ENCODE measurements around the gene CDKAL1. TPM values are rescaled to one million over a fixed set of nuclear protein-coding genes. Genes with fewer than 3 reads are reported as not detected.

Gene CDKAL1
- total RNA-seq, 2 donors from 2014 or later, result 23.5 to 26.4 TPM

DNA sequence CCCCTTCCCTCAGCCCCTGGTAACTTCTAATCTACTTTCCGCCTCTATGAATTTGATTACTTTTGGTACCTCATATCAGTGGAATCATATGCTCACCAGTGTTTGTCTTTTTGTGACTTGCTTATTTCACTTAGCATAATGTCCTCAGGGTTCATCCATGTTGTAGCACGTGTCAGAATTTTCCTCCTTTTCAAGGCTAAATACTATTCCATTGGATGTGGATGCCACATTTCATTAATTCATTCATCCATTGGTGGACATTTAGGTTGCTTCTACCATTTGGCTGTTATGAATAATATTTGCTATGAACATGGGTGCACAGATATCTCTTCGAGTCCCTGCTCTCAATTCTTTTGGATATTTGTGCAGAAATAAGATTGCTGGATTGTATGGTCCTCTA, 670.7 kb downstream of the CDKAL1 start:
- WGBS, 2 experiments (ENCODE audit: insufficient coverage in 1 of 2, insufficient read length in 1 of 2), result 92 to 97% methylated on average over 3 of the region's 3 CpGs
- H3K36me3 Mint-ChIP-seq (ENCODE audit: low read depth), result peaks cover 11% of the 10 kb centered on the region
- H3K27me3 Mint-ChIP-seq (ENCODE audit: insufficient read depth), result no peaks in the 10 kb centered on the region
- H3K4me3 ChIP-seq (ENCODE audit: low read length), result peak overlapping the region; percentile 30
- no peak overlapping the region for H3K9ac ChIP-seq (ENCODE audit: extremely low read depth, low read length, poor library complexity, severe bottlenecking)
- H3K9me3 ChIP-seq (ENCODE audit: control insufficient read depth, low read length), result peaks cover 9% of the 10 kb centered on the region
- no peaks in the 10 kb centered on the region for H3K27me3 ChIP-seq (ENCODE audit: control insufficient read depth, insufficient read depth, low read length, poor library complexity, severe bottlenecking)
- no peaks in the 10 kb centered on the region for H3K4me1 ChIP-seq (ENCODE audit: control insufficient read depth, insufficient read depth, low read length)
- peaks cover 11% of the 10 kb centered on the region for H3K9me3 Mint-ChIP-seq
- DNase-seq, result no peak
- H3K4me3 Mint-ChIP-seq, result no peak overlapping the region
- peaks cover 5% of the 10 kb centered on the region for H3K36me3 ChIP-seq (ENCODE audit: control insufficient read depth, insufficient read depth, low read length)
- no peak overlapping the region for H3K27ac Mint-ChIP-seq
- TF ChIP-seq, protein P1, sequence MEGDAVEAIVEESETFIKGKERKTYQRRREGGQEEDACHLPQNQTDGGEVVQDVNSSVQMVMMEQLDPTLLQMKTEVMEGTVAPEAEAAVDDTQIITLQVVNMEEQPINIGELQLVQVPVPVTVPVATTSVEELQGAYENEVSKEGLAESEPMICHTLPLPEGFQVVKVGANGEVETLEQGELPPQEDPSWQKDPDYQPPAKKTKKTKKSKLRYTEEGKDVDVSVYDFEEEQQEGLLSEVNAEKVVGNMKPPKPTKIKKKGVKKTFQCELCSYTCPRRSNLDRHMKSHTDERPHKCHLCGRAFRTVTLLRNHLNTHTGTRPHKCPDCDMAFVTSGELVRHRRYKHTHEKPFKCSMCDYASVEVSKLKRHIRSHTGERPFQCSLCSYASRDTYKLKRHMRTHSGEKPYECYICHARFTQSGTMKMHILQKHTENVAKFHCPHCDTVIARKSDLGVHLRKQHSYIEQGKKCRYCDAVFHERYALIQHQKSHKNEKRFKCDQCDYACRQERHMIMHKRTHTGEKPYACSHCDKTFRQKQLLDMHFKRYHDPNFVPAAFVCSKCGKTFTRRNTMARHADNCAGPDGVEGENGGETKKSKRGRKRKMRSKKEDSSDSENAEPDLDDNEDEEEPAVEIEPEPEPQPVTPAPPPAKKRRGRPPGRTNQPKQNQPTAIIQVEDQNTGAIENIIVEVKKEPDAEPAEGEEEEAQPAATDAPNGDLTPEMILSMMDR (conservative IDR thresholded peaks at IDR 0.05), result no peak
- peaks cover 7% of the 10 kb centered on the region for H3K4me1 Mint-ChIP-seq
- H3K27ac ChIP-seq (ENCODE audit: low read depth, low read length), result no peak overlapping the region

DNA sequence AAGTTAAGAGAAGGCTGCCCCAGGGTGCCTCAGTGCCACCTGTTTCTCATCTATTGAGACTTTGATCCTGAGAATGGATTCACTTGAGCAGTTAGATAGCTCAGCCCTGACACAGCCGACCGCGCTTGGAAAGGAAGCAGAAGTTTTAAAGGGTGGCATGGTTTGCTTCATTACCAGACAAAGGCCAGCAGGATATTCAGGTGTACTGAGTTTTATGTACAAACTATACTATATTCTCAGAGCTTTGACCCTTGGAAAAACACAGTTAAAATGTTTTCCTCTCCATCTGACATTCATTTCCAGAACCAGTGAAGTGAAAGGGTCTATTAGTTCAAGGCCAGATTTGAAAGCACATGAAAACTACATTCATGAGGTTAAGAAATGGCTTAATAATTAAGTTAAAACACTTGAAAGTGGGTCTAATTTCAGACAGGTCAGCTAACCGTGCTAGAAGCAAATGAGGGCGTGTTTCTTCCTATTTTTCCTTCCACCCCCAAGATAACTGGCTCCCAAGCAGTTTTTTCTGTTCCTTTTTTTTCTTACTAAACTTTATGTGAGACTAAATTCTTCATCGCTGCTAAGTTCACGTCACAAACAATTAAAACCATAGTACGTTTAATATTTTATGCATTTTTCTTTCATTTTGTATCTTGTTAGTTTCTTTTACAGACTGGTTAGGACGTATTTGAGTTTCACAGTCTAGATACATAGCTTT, 674.0 kb downstream of the CDKAL1 start:
- H3K27ac Mint-ChIP-seq, result no peak overlapping the region
- TF ChIP-seq, protein P1 (conservative IDR thresholded peaks at IDR 0.05), result no peak
- 94 to 100% methylated on average over 3 to 9 of the region's 9 CpGs for WGBS, 2 experiments (ENCODE audit: insufficient coverage in 1 of 2, insufficient read length in 1 of 2)

DNA sequence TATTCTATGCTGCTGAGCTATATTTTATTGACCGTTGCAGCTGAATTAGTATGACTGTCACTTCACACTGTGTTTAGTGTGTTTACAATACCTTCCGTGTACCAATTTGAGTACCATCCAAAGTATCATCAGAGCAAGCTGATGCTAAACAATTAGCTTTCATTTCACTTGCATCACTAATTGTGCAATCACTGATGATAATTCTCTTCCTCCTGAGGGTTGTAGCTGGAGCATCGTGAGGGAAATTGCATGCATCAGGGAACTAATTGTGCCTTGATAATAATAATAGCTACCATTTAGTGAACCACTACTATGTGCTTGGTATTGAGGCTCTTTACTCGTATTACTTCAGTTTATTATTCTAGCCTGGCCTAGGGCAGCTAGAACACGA, 674.5 kb downstream of the CDKAL1 start:
- Mint-ChIP-seq H3K27me3 (ENCODE audit: insufficient read depth) (no peaks in the 10 kb centered on the region), H3K27ac (no peak overlapping the region), H3K4me1 (peaks cover 4% of the 10 kb centered on the region), H3K36me3 (ENCODE audit: low read depth) (peaks cover 18% of the 10 kb centered on the region), H3K4me3 (no peak overlapping the region), H3K9me3 (peaks cover 11% of the 10 kb centered on the region)
- TF ChIP-seq, protein P1 (conservative IDR thresholded peaks at IDR 0.05), result no peak
- no peak overlapping the region for H3K9ac ChIP-seq (ENCODE audit: extremely low read depth, low read length, poor library complexity, severe bottlenecking)
- H3K4me3 ChIP-seq (ENCODE audit: low read length), result no peak overlapping the region
- peaks cover 5% of the 10 kb centered on the region for H3K36me3 ChIP-seq (ENCODE audit: control insufficient read depth, insufficient read depth, low read length)
- peaks cover 9% of the 10 kb centered on the region for H3K9me3 ChIP-seq (ENCODE audit: control insufficient read depth, low read length)
- DNase-seq, result no peak
- 85 to 92% methylated on average over 4 to 5 of the region's 5 CpGs for WGBS, 2 experiments (ENCODE audit: insufficient coverage in 1 of 2, insufficient read length in 1 of 2)
- H3K4me1 ChIP-seq (ENCODE audit: control insufficient read depth, insufficient read depth, low read length), result no peaks in the 10 kb centered on the region
- H3K27ac ChIP-seq (ENCODE audit: low read depth, low read length), result no peak overlapping the region
- no peaks in the 10 kb centered on the region for H3K27me3 ChIP-seq (ENCODE audit: control insufficient read depth, insufficient read depth, low read length, poor library complexity, severe bottlenecking)

More for the DNA sequence above, 674.0 kb downstream of the CDKAL1 start:
- Histone ChIP-seq H3K4me3 (ENCODE audit: low read length) (no peak overlapping the region), H3K9me3 (ENCODE audit: control insufficient read depth, low read length) (peaks cover 9% of the 10 kb centered on the region), H3K4me1 (ENCODE audit: control insufficient read depth, insufficient read depth, low read length) (no peaks in the 10 kb centered on the region), H3K27me3 (ENCODE audit: control insufficient read depth, insufficient read depth, low read length, poor library complexity, severe bottlenecking) (no peaks in the 10 kb centered on the region), H3K36me3 (ENCODE audit: control insufficient read depth, insufficient read depth, low read length) (peaks cover 5% of the 10 kb centered on the region), H3K9ac (ENCODE audit: extremely low read depth, low read length, poor library complexity, severe bottlenecking) (no peak overlapping the region), H3K27ac (ENCODE audit: low read depth, low read length) (no peak overlapping the region)
- H3K4me3 Mint-ChIP-seq, result no peak overlapping the region
- peaks cover 11% of the 10 kb centered on the region for H3K9me3 Mint-ChIP-seq
- no peak for DNase-seq
- peaks cover 3% of the 10 kb centered on the region for H3K4me1 Mint-ChIP-seq
- peaks cover 18% of the 10 kb centered on the region for H3K36me3 Mint-ChIP-seq (ENCODE audit: low read depth)
- no peaks in the 10 kb centered on the region for H3K27me3 Mint-ChIP-seq (ENCODE audit: insufficient read depth)

Data from endodermal cell (in vitro differentiated cells).